Type B pancreatic cell (in vitro differentiated cells): ENCODE results near the gene BRWD1. TPM values are rescaled to one million over a fixed set of nuclear protein-coding genes. Genes with fewer than 3 reads are reported as not detected.
"Not testable (repeated sequence)": the region's sequence is repeated elsewhere in the genome, so short reads cannot be mapped to it uniquely, and the experiment has no call there.

Source experiments
- DNase-seq: peaks from one replicate; pipeline ENCODE4 v3.0.0; 2021; ENCODE audit warnings: mixed read lengths; ENCODE audit not compliant: unreplicated experiment; ENCODE audit errors: extremely low spot score
- H3K27ac Mint-ChIP-seq: 2 replicates; pipeline ENCODE4 v1.8.0; 2021; ENCODE audit warnings: mild to moderate bottlenecking, mixed read lengths
- H3K27me3 Mint-ChIP-seq: 2 replicates; pipeline ENCODE4 v1.8.0; 2021; ENCODE audit warnings: mixed read lengths
- H3K36me3 Mint-ChIP-seq: 2 replicates; pipeline ENCODE4 v1.8.0; 2021; ENCODE audit warnings: mixed read lengths
- H3K4me1 Mint-ChIP-seq: one replicate; pipeline ENCODE4 v1.8.0; 2021; ENCODE audit warnings: mixed read lengths; ENCODE audit not compliant: unreplicated experiment
- H3K4me3 Mint-ChIP-seq: 2 replicates; pipeline ENCODE4 v1.8.0; 2021; ENCODE audit warnings: mild to moderate bottlenecking, mixed read lengths
- H3K9me3 Mint-ChIP-seq: 2 replicates; pipeline ENCODE4 v1.8.0; 2021; ENCODE audit warnings: mixed read lengths
- total RNA-seq: library from RNA; stranded (reverse); gene quantifications from 2 replicates; pipeline ENCODE4 v1.2.1, GENCODE V29; 2021; ENCODE audit warnings: low replicate concordance
- TF ChIP-seq, protein P1 (sequence below): fragments of 200-600 bp; sonication (generic); conservative IDR thresholded peaks from 2 replicates; pipeline ENCODE4 v1.5.0; 2021; ENCODE audit warnings: antibody characterized with exemption, mild to moderate bottlenecking

BRWD1 gene
- total RNA-seq, 1 donor from 2014 or later, result 48.0 TPM

DNA sequence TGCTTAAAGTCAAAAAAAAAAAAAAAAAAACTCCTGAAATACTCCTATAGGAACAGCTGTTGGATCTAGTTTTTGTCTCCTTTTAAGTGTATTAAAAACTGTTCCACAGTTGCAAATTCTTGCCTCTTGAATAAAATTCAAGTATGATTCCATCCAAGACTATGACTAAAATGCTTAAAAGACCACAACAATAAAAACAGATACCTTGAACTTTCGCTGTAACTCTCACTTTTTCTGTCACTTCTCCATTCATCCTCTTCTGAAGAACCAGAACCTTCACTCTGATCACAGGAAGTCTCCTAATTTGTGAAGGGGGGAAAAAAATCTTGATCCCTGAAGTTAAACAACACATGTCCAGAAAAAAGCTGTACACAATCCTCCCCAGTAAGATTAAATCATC lies 75.2 kb downstream of the BRWD1 start:
- DNase-seq, result no peak
- no peaks in the 10 kb centered on the region for H3K9me3 Mint-ChIP-seq
- peaks cover 50% of the 10 kb centered on the region for H3K36me3 Mint-ChIP-seq
- H3K27me3 Mint-ChIP-seq, result no peaks in the 10 kb centered on the region
- H3K4me3 Mint-ChIP-seq, result no peak overlapping the region
- TF ChIP-seq, protein P1, sequence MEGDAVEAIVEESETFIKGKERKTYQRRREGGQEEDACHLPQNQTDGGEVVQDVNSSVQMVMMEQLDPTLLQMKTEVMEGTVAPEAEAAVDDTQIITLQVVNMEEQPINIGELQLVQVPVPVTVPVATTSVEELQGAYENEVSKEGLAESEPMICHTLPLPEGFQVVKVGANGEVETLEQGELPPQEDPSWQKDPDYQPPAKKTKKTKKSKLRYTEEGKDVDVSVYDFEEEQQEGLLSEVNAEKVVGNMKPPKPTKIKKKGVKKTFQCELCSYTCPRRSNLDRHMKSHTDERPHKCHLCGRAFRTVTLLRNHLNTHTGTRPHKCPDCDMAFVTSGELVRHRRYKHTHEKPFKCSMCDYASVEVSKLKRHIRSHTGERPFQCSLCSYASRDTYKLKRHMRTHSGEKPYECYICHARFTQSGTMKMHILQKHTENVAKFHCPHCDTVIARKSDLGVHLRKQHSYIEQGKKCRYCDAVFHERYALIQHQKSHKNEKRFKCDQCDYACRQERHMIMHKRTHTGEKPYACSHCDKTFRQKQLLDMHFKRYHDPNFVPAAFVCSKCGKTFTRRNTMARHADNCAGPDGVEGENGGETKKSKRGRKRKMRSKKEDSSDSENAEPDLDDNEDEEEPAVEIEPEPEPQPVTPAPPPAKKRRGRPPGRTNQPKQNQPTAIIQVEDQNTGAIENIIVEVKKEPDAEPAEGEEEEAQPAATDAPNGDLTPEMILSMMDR, result no peak
- H3K27ac Mint-ChIP-seq, result no peak overlapping the region
- H3K4me1 Mint-ChIP-seq, result no peaks in the 10 kb centered on the region

DNA sequence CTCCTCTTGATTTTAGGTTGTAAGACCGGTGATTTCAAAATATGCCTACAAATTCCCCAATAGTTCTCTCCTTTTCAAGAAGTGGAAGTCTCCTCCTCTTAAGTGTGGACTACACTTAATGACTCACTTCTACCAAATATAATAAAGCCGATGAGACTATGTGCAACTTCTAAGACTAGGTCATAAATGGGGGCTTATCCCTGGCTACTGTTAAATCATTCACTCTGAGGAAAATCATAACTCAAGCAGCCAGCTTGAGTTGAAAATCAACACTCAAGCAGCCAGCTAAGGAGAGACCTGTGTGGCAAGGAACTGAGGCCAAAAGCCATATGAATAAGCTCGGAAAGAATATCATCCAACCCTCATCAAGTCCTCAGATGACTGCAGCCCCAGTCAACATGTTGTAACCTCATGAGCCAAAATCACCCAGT lies 80.6 kb downstream of the BRWD1 start:
- Mint-ChIP-seq H3K4me3 (no peak overlapping the region), H3K36me3 (peaks cover 52% of the 10 kb centered on the region), H3K4me1 (no peaks in the 10 kb centered on the region), H3K27ac (no peak overlapping the region), H3K9me3 (no peaks in the 10 kb centered on the region), H3K27me3 (no peaks in the 10 kb centered on the region)
- TF ChIP-seq, protein P1, result no peak
- no peak for DNase-seq

DNA sequence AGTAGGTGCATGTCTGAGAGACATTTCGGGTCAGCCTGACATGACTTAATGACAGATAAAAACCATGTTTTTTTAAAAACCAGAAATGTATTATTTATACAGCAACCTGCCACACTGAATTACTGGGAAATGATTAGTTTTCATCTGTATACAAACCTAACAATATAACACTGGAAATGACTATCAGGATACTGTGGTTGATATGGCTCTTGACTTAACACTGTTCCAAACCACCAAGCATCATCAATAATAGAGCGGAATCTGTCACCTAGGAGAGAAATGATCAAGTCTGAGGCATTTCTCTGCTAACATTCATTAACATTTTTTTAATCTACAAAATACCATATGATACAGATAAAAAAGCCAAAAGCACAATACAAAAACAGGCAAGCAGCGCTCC lies 88.5 kb downstream of the BRWD1 start:
- Mint-ChIP-seq H3K9me3 (no peaks in the 10 kb centered on the region), H3K36me3 (peaks cover 55% of the 10 kb centered on the region), H3K27me3 (no peaks in the 10 kb centered on the region), H3K4me1 (no peaks in the 10 kb centered on the region), H3K4me3 (no peak overlapping the region), H3K27ac (no peak overlapping the region)
- TF ChIP-seq, protein P1, result no peak
- no peak for DNase-seq

DNA sequence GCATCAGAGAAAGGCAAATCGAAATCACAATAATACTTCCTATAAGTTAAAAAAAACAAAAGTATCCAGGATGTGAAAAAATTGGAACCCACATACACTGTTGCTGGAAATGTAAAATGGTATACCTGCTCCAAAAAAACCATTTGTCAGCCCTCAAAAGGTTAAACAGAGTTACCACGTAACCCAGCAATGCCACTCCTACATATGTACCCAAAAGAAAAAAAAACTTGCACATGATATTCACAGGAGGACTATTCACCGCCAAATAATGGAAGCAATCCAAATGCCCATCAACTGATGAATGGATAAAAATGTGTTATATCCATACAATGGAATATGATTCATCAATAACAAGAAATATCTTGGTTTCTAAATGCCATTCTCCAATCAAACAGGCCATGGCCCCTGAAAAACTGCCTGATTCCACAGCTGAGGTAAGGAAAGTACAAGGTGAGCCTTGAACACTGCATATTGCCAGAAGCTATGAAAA lies 91.4 kb downstream of the BRWD1 start:
- Mint-ChIP-seq H3K27ac (no peak overlapping the region), H3K36me3 (peaks cover 47% of the 10 kb centered on the region), H3K4me1 (no peaks in the 10 kb centered on the region), H3K27me3 (no peaks in the 10 kb centered on the region), H3K9me3 (no peaks in the 10 kb centered on the region), H3K4me3 (no peak overlapping the region)
- TF ChIP-seq, protein P1, result no peak
- DNase-seq, result no peak

DNA sequence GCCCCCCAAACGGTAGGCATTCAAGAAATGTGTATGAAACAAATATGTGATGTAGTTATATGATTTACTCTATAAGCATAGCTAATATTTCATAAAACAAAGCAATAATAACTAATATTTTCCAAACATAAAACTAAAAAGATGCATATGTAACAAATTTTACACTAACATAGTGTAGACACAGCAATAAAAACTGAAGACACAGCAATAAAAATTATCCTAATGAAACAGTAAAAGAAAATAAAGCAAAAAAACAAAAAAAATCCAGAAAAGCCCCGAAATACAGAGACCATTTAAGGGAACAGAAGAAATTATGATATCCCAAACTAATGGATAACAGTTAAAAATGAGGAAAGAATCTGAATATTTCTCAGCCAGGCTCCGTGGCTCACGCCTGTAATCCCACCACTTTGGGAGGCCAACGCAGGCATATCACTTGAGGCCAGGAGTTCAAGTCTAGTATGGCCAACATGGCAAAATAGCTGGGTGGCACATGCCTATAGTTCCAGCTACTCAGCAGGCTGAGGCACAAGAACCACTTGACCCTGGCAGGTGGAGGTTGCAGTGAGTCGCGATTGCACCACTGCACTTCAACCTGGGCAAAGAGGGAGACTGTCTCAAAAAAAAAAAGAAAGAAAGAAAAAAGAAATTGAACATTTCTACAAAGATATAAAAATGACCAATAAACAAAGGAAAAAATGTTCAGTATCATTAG lies 92.0 kb downstream of the BRWD1 start:
- DNase-seq, result no peak
- H3K27me3 Mint-ChIP-seq, result no peaks in the 10 kb centered on the region
- TF ChIP-seq, protein P1, result no peak
- H3K27ac Mint-ChIP-seq, result no peak overlapping the region
- no peaks in the 10 kb centered on the region for H3K9me3 Mint-ChIP-seq
- peaks cover 46% of the 10 kb centered on the region for H3K36me3 Mint-ChIP-seq
- no peaks in the 10 kb centered on the region for H3K4me1 Mint-ChIP-seq
- H3K4me3 Mint-ChIP-seq, result no peak overlapping the region

DNA sequence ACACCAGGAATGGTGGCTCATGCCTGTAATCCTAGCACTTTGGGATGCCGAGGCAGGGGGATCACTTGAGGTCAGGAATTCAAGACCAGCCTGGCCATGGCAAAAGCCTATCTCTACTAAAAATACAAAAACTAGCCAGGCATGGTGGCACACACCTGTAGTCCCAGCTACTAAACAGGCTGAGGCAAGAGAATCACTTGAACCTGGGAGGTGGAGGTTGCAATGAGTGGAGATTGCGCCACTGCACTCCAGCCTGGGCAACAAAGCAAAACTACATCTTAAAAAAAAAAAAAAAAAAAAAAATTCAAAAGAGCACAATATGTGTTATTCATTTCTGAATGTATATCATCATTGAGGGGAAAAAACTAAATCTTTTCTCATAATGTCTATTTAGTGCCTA lies 92.6 kb downstream of the BRWD1 start:
- not testable (repeated sequence) for H3K27me3 Mint-ChIP-seq

More for the DNA sequence above, 92.6 kb downstream of the BRWD1 start:
- not testable (repeated sequence) for DNase-seq, H3K4me3 Mint-ChIP-seq, H3K4me1 Mint-ChIP-seq, H3K9me3 Mint-ChIP-seq, H3K27ac Mint-ChIP-seq
- H3K36me3 Mint-ChIP-seq, result peaks cover 42% of the 10 kb centered on the region
